Activated T-cell treated with anti-CD3 and anti-CD28 coated beads for 24 hours (primary cell): Measurements from ENCODE around the gene ALDH1L1.

Source experiments
- DNase-seq: peaks from one replicate; pipeline ENCODE4 v3.0.0-alpha.2; 2020; ENCODE audit warnings: low read depth

Gene ALDH1L1

GRCh38 chr3:126133606-126134005, 46.8 kb downstream of the ALDH1L1 start:
- no peak for DNase-seq

- DNase-seq = no peak
Measured at GRCh38 chr3:126132751-126133511, 47.5 kb downstream of the ALDH1L1 start.

GRCh38 chr3:126131881-126132750, 48.3 kb downstream of the ALDH1L1 start:
- no peak for DNase-seq

GRCh38 chr3:126130981-126131745, 49.2 kb downstream of the ALDH1L1 start:
- DNase-seq = no peak

- no peak for DNase-seq
Measured at GRCh38 chr3:126130081-126130855, 50.1 kb downstream of the ALDH1L1 start.

- DNase-seq = no peak
Measured at GRCh38 chr3:126129398-126129891, 50.9 kb downstream of the ALDH1L1 start.

- no peak for DNase-seq
Measured at GRCh38 chr3:126128504-126129397, 51.6 kb downstream of the ALDH1L1 start.

- no peak for DNase-seq
Measured at GRCh38 chr3:126127904-126128303, 52.5 kb downstream of the ALDH1L1 start.

- DNase-seq = no peak
Measured at GRCh38 chr3:126127452-126127851, 52.9 kb downstream of the ALDH1L1 start.

GRCh38 chr3:126126811-126127431, 53.5 kb downstream of the ALDH1L1 start:
- no peak for DNase-seq

- DNase-seq = no peak
Measured at GRCh38 chr3:126126286-126126685, 54.1 kb downstream of the ALDH1L1 start.

GRCh38 chr3:126125781-126126251, 54.6 kb downstream of the ALDH1L1 start:
- DNase-seq = no peak

- no peak for DNase-seq
Measured at GRCh38 chr3:126125341-126125740, 55.0 kb downstream of the ALDH1L1 start.

GRCh38 chr3:126124896-126125295, 55.5 kb downstream of the ALDH1L1 start:
- DNase-seq = no peak

GRCh38 chr3:126124148-126124868, 56.1 kb downstream of the ALDH1L1 start:
- no peak for DNase-seq

- DNase-seq = no peak
Measured at GRCh38 chr3:126121632-126122031, 58.8 kb downstream of the ALDH1L1 start.

GRCh38 chr3:126121074-126121473, 59.3 kb downstream of the ALDH1L1 start:
- no peak for DNase-seq

GRCh38 chr3:126119976-126120375, 60.4 kb downstream of the ALDH1L1 start:
- DNase-seq = no peak

GRCh38 chr3:126119008-126119675, 61.2 kb downstream of the ALDH1L1 start:
- DNase-seq = no peak
